Activated naive CD4-positive, alpha-beta T cell treated with anti-CD3 and anti-CD28 coated beads, Interleukin-2, amount 50 U/mL, for 72 hours (primary cell): ENCODE data around the gene TLK1. TPM values are rescaled to one million over a fixed set of nuclear protein-coding genes. Genes with fewer than 3 reads are reported as not detected.

Source experiments
- ATAC-seq, 2 donors: fragments of 150-1000 bp; cut with Tn5 transposase; 2 replicates each; pipeline ENCODE4 v1.10.0; 2021; ENCODE audit warnings: mild to moderate bottlenecking in 2 of 2, moderate library complexity in 2 of 2
- DNase-seq, 2 donors: peaks; one replicate each; pipeline ENCODE4 v3.0.0; 2021 to 2022; ENCODE audit warnings: low spot score in 2 of 2
- H3K27ac Mint-ChIP-seq, 2 donors: one replicate each; pipeline ENCODE4 v1.8.0; 2022; ENCODE audit warnings: mild to moderate bottlenecking in 2 of 2, mixed read lengths in 2 of 2
- H3K36me3 Mint-ChIP-seq, 2 donors: one replicate each; pipeline ENCODE4 v1.8.0; 2022; ENCODE audit warnings: mixed read lengths in 2 of 2
- H3K9me3 Mint-ChIP-seq, 2 donors: one replicate each; pipeline ENCODE4 v1.8.0; 2022; ENCODE audit warnings: mixed read lengths in 2 of 2
- total RNA-seq, 2 donors: library from RNA; stranded (reverse); gene quantifications; one replicate each; pipeline ENCODE4 v1.2.3, GENCODE V29; 2022

TLK1 gene
- total RNA-seq, 2 donors from 2014 or later: 56.9 to 81.0 TPM

- Mint-ChIP-seq H3K27ac (no peak overlapping the region), H3K36me3 (peaks cover 10 to 27% of the 10 kb centered on the region in 2 donors), H3K9me3 (no peaks in the 10 kb centered on the region)
- DNase-seq: no peak
- ATAC-seq: no peak
These were observed 211.3 kb downstream of the TLK1 start for GRCh38 chr2:170949415-170949814.

DNA sequence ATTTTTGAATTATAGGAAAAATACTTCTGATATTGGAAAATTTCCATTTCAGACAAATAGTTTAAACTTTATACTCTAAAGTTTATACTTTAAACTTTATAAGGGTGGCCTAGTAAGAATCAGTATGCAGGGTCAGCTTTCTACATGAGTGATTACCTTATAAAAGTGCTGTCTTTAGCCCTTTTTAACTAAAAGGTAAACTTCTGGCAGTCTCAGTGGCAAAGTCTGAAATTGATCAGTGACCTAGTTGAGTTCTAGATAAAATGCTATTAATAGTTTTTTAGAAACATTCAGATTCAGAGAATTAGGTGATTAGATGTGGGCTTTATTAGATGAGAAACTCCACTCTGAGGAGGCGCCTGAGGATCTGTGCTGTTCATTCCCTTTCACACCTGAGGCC lies 216.1 kb downstream of the TLK1 start:
- ATAC-seq: no peak
- Mint-ChIP-seq H3K9me3 (no peaks in the 10 kb centered on the region), H3K27ac (no peak overlapping the region), H3K36me3 (no peaks in the 10 kb centered on the region)
- no peak for DNase-seq

- ATAC-seq: no peak
- Mint-ChIP-seq H3K27ac (peak overlapping the region; percentile 16 to 53), H3K36me3 (no peaks in the 10 kb centered on the region), H3K9me3 (no peaks in the 10 kb centered on the region)
- DNase-seq: no peak
These were observed 217.1 kb downstream of the TLK1 start for GRCh38 chr2:170943596-170943995.

- DNase-seq (no peak), ATAC-seq (no peak)
- H3K27ac Mint-ChIP-seq: no peak overlapping the region
- no peaks in the 10 kb centered on the region for H3K9me3 Mint-ChIP-seq
- no peaks in the 10 kb centered on the region for H3K36me3 Mint-ChIP-seq
These were observed 217.7 kb downstream of the TLK1 start for GRCh38 chr2:170943041-170943440.

GRCh38 chr2:170942615-170943014 lies 218.1 kb downstream of the TLK1 start:
- H3K27ac Mint-ChIP-seq: no peak overlapping the region
- DNase-seq: no peak
- no peak for ATAC-seq
- H3K36me3 Mint-ChIP-seq: no peaks in the 10 kb centered on the region
- no peaks in the 10 kb centered on the region for H3K9me3 Mint-ChIP-seq

Other genes starting within 250 kb of the TLK1 start
- 10 to 100 TPM; 64.9 to 69.8 TPM for gene GORASP2, start 231.6 kb downstream of the TLK1 start, total RNA-seq